ENCODE data around the gene TLR7. TPM values are rescaled to one million over a fixed set of nuclear protein-coding genes. Genes with fewer than 3 reads are reported as not detected.

TLR7 gene
- total and polyA plus RNA-seq, 2 donors (not counting 3 experiments of a cell fraction or from before 2014, with no cell fraction given) = not detected

DNA sequence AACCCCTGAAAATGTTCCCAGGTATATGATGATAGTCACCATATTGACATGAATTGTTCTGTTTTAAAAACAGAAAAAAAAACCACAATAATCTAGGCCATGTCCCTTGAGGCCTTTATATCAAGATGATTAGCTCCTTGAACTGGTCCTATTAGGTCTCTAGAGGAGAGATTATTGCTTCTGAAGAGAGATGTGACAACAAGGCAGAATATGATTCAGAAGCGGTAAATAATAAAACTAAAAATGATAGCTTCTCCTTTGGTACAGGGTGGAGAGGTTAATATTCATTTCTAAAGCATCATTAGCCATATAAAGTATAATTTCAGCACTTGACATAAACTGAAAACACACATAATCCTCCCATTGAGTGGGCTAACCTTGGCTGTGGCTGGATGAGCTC is 65.4 kb downstream of the TLR7 start:
- ChIA-PET POLR2A (no interaction called here), CTCF (no interaction called here)
- Histone ChIP-seq H3K4me1 (ENCODE audit: control insufficient read depth, extremely low read depth, insufficient read depth, low read length) (no peaks in the 10 kb centered on the region), H3K27ac (ENCODE audit: insufficient read depth, low read depth, low read length) (no peak overlapping the region), H4K20me1 (replicated peaks; ENCODE audit: control insufficient read depth, extremely low read depth, insufficient read depth, low read length) (no peaks in the 10 kb centered on the region), H3K27me3 (ENCODE audit: control insufficient read depth in 2 of 2, insufficient read depth in 2 of 2, low read length in 2 of 2) (no peaks in the 10 kb centered on the region), H3K79me2 (ENCODE audit: control insufficient read depth, insufficient read depth, low read length) (no peaks in the 10 kb centered on the region), H3K9ac (replicated peaks; ENCODE audit: extremely low read depth, insufficient read depth, low read length) (no peak overlapping the region), H3K9me3 (replicated peaks; ENCODE audit: control insufficient read depth, insufficient read depth, low read length) (no peaks in the 10 kb centered on the region), H2AFZ (ENCODE audit: low read depth, low read length) (no peak overlapping the region), H3K36me3 (ENCODE audit: control insufficient read depth in 2 of 2, extremely low read depth in 1 of 2, insufficient read depth in 2 of 2, low read length in 2 of 2) (no peaks in the 10 kb centered on the region), H3K4me3 (replicated peaks in 1 of 3; ENCODE audit: insufficient read depth in 1 of 3, low read depth in 1 of 3, low read length in 3 of 3) (no peak overlapping the region), H3K4me2 (ENCODE audit: insufficient read depth, low read length) (no peak overlapping the region), H3K9me1 (replicated peaks; ENCODE audit: control insufficient read depth, extremely low read depth, insufficient read depth, low read length) (no peaks in the 10 kb centered on the region)
- intact Hi-C loops (cut with micrococcal nuclease) (no loop called here), dilution Hi-C loops (cut with MboI; ENCODE audit: extremely low pct_ligation_motif_present, low sequenced_read_pairs) (no loop called here)
- TF ChIP-seq POLR2A (IDR thresholded peaks at IDR 0.05; ENCODE audit: low read depth, low read length) = no peak
- no peak for TF ChIP-seq MAX (IDR thresholded peaks at IDR 0.05; ENCODE audit: insufficient read depth, insufficient read length)
- TF ChIP-seq MYC (IDR thresholded peaks at IDR 0.05; ENCODE audit: low read depth, low read length) = no peak
- TF ChIP-seq, protein P1, sequence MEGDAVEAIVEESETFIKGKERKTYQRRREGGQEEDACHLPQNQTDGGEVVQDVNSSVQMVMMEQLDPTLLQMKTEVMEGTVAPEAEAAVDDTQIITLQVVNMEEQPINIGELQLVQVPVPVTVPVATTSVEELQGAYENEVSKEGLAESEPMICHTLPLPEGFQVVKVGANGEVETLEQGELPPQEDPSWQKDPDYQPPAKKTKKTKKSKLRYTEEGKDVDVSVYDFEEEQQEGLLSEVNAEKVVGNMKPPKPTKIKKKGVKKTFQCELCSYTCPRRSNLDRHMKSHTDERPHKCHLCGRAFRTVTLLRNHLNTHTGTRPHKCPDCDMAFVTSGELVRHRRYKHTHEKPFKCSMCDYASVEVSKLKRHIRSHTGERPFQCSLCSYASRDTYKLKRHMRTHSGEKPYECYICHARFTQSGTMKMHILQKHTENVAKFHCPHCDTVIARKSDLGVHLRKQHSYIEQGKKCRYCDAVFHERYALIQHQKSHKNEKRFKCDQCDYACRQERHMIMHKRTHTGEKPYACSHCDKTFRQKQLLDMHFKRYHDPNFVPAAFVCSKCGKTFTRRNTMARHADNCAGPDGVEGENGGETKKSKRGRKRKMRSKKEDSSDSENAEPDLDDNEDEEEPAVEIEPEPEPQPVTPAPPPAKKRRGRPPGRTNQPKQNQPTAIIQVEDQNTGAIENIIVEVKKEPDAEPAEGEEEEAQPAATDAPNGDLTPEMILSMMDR (IDR thresholded peaks at IDR 0.05; ENCODE audit: extremely low read depth in 1 of 2, insufficient read depth in 1 of 2, low read depth in 1 of 2, low read length in 2 of 2) = no peak
- no peak for TF ChIP-seq FOS (IDR thresholded peaks at IDR 0.05; ENCODE audit: borderline replicate concordance, insufficient read depth, low read length)
- no peak for TF ChIP-seq JUN (IDR thresholded peaks at IDR 0.05; ENCODE audit: borderline replicate concordance, insufficient read depth, insufficient read length, low read depth)
- no peak for TF ChIP-seq POLR2AphosphoS5 (IDR thresholded peaks at IDR 0.05; ENCODE audit: insufficient read depth, low read depth, low read length)
- no peak for TF ChIP-seq GATA2 (IDR thresholded peaks at IDR 0.05; ENCODE audit: insufficient read depth, insufficient read length, low read depth, low read length)
- no peak for TF ChIP-seq EZH2 (IDR thresholded peaks at IDR 0.05; ENCODE audit: borderline replicate concordance, low read depth, low read length, severe bottlenecking)
- DNase-seq (ENCODE audit: low read depth, low spot score) (no peak), FAIRE-seq (no peak)
- BruUV-seq (replicated peaks) = no TSS peak

Measured in endothelial cell of umbilical vein (primary cell).